H1 (cell line): ENCODE data around the gene TADA3. TPM values are rescaled to one million over a fixed set of nuclear protein-coding genes. Genes with fewer than 3 reads are reported as not detected.

Source experiments
- CTCF ChIA-PET: fragments of 300-600 bp; sonication (Branson Sonifier 250); formaldehyde crosslinking; loops from one replicate; lab custom pipeline; 2021; ENCODE audit not compliant: partially characterized antibody; lab: Charles Lee
- POLR2A ChIA-PET: fragments of 300-600 bp; sonication (Branson Sonifier 250); formaldehyde crosslinking; loops from one replicate; lab custom pipeline; 2021; ENCODE audit warnings: inconsistent platforms; ENCODE audit not compliant: partially characterized antibody; lab: Charles Lee
- DNase-seq, 2 experiments: peaks; one replicate each; pipeline versions ENCODE4 v3.0.0 to v3.0.0-alpha.2; 2010 to 2022; ENCODE audit warnings: low spot score in 2 of 2, low read depth in 1 of 2, mixed read lengths in 1 of 2
- FAIRE-seq: peaks from 2 replicates; lab custom pipeline; 2011; peaks lifted over from hg19 to GRCh38; lab: Jason Lieb, UNC
- H2AFZ ChIP-seq: 2 replicates; pipeline ENCODE4 v1.8.1; 2012; ENCODE audit warnings: low read length, inconsistent platforms
- H2AK5ac ChIP-seq: 2 replicates; pipeline ENCODE4 v1.6.1; 2013; ENCODE audit warnings: low read depth, low read length
- H2BK120ac ChIP-seq: replicated peaks from 2 replicates; pipeline ENCODE3; 2013; ENCODE audit warnings: low read depth, low read length, inconsistent platforms
- H2BK12ac ChIP-seq: 2 replicates; pipeline ENCODE4 v1.6.1; 2013; ENCODE audit warnings: low read depth, low read length
- H2BK15ac ChIP-seq: 2 replicates; pipeline ENCODE4 v1.6.1; 2013; ENCODE audit warnings: low read length
- H2BK20ac ChIP-seq: 2 replicates; pipeline ENCODE4 v1.6.1; 2013; ENCODE audit warnings: low read length
- H2BK5ac ChIP-seq: 2 replicates; pipeline ENCODE4 v1.6.1; 2013; ENCODE audit warnings: low read depth, low read length
- H3K14ac ChIP-seq: 2 replicates; pipeline ENCODE4 v1.6.1; 2013; ENCODE audit warnings: inconsistent platforms; ENCODE audit not compliant: insufficient read length
- H3K18ac ChIP-seq: 2 replicates; pipeline ENCODE4 v1.6.1; 2013; ENCODE audit warnings: low read length; ENCODE audit errors: extremely low read depth
- H3K23ac ChIP-seq: 2 replicates; pipeline ENCODE4 v1.6.1; 2013; ENCODE audit warnings: inconsistent platforms; ENCODE audit not compliant: insufficient read length
- H3K23me2 ChIP-seq: 2 replicates; pipeline ENCODE4 v1.6.1; 2013; ENCODE audit warnings: low read depth, low read length
- H3K27ac ChIP-seq: 2 replicates; pipeline ENCODE4 v1.6.1; 2011; ENCODE audit warnings: low read depth, low read length, inconsistent platforms
- H3K27me3 ChIP-seq, 4 experiments: replicated peaks in 1 of 4; 1 replicate in 1 of 4; 2 replicates in 3 of 4; pipeline versions ENCODE4 v1.6.1 to v1.8.1; 2011 to 2013; ENCODE audit warnings: low read length in 3 of 4, mild to moderate bottlenecking in 3 of 4, inconsistent platforms in 2 of 4, mixed read lengths in 2 of 4, moderate library complexity in 1 of 4; ENCODE audit not compliant: control insufficient read depth in 3 of 4, insufficient read depth in 3 of 4; ENCODE audit errors: extremely low read depth in 1 of 4
- H3K36me3 ChIP-seq, 4 experiments: 2 replicates each; pipeline versions ENCODE4 v1.6.1 to v1.8.1; 2011 to 2013; ENCODE audit warnings: mild to moderate bottlenecking in 4 of 4, low read length in 3 of 4, moderate library complexity in 2 of 4, control low read depth in 1 of 4, inconsistent platforms in 1 of 4; ENCODE audit not compliant: insufficient read depth in 4 of 4, control insufficient read depth in 2 of 4
- H3K4ac ChIP-seq: replicated peaks from 2 replicates; pipeline ENCODE3; 2013; ENCODE audit warnings: low read length, low read depth, mixed read lengths, inconsistent platforms; ENCODE audit not compliant: insufficient read length
- H3K4me1 ChIP-seq, 4 experiments: replicated peaks in 1 of 4; 1 replicate in 1 of 4; 2 replicates in 3 of 4; pipeline versions ENCODE4 v1.6.1 to v1.8.1; 2011 to 2013; ENCODE audit warnings: low read length in 3 of 4, inconsistent platforms in 2 of 4, mixed read lengths in 1 of 4; ENCODE audit not compliant: insufficient read depth in 4 of 4, control insufficient read depth in 3 of 4
- H3K4me2 ChIP-seq, 2 experiments: 2 replicates each; pipeline versions ENCODE4 v1.6.1 to v1.8.1; 2011 to 2013; ENCODE audit warnings: low read depth in 2 of 2, low read length in 2 of 2, control low read depth in 1 of 2, inconsistent platforms in 1 of 2, mild to moderate bottlenecking in 1 of 2; ENCODE audit not compliant: insufficient read depth in 1 of 2
- H3K4me3 ChIP-seq, 4 experiments: fragments of 200-600, 300-600 bp in 1 of 4; sonication (generic), shearing (Covaris generic), sonication (Bioruptor Twin) in 1 of 4; 2 replicates each; pipeline versions ENCODE4 v1.5.1 to v1.8.1; 2011 to 2016; ENCODE audit warnings: low read length in 4 of 4, low read depth in 3 of 4, control low read depth in 2 of 4, inconsistent platforms in 2 of 4, mild to moderate bottlenecking in 2 of 4, mixed read lengths in 1 of 4, moderate library complexity in 1 of 4; ENCODE audit not compliant: insufficient read depth in 2 of 4; ENCODE audit errors: extremely low read depth in 1 of 4
- H3K56ac ChIP-seq: replicated peaks from 2 replicates; pipeline ENCODE3; 2013; ENCODE audit warnings: low read depth, mild to moderate bottlenecking, mixed read lengths, low read length, inconsistent platforms; ENCODE audit not compliant: insufficient read length
- H3K79me1 ChIP-seq: 2 replicates; pipeline ENCODE4 v1.6.1; 2013; ENCODE audit warnings: low read depth, low read length, control low read depth
- H3K79me2 ChIP-seq, 2 experiments: 2 replicates each; pipeline versions ENCODE4 v1.6.1 to v1.8.1; 2012 to 2013; ENCODE audit warnings: low read length in 2 of 2, mild to moderate bottlenecking in 2 of 2, inconsistent platforms in 1 of 2; ENCODE audit not compliant: insufficient read depth in 2 of 2, control insufficient read depth in 1 of 2
- H3K9ac ChIP-seq, 4 experiments: replicated peaks in 1 of 4; 1 replicate in 1 of 4; 2 replicates in 3 of 4; pipeline versions ENCODE4 v1.6.1 to v1.8.1; 2011 to 2013; ENCODE audit warnings: low read depth in 3 of 4, low read length in 3 of 4, control low read depth in 2 of 4, mild to moderate bottlenecking in 2 of 4, moderate library complexity in 2 of 4, inconsistent platforms in 1 of 4; ENCODE audit errors: extremely low read depth in 1 of 4
- H3K9me3 ChIP-seq, 2 experiments: 2 replicates each; pipeline versions ENCODE4 v1.6.1 to v1.8.1; 2012 to 2013; ENCODE audit warnings: mild to moderate bottlenecking in 2 of 2, moderate library complexity in 2 of 2, control low read depth in 1 of 2, inconsistent platforms in 1 of 2, low read depth in 1 of 2, low read length in 1 of 2, mixed read lengths in 1 of 2; ENCODE audit not compliant: insufficient read depth in 2 of 2
- H4K20me1 ChIP-seq, 2 experiments: replicated peaks in 1 of 2; 2 replicates each; pipeline versions ENCODE3 to v1.8.1; 2011 to 2013; ENCODE audit warnings: inconsistent platforms in 2 of 2, low read length in 2 of 2, mild to moderate bottlenecking in 1 of 2; ENCODE audit not compliant: insufficient read depth in 2 of 2, control insufficient read depth in 1 of 2
- H4K5ac ChIP-seq: 2 replicates; pipeline ENCODE4 v1.6.1; 2013; ENCODE audit warnings: low read length, low read depth, mixed read lengths, inconsistent platforms; ENCODE audit not compliant: insufficient read length
- H4K8ac ChIP-seq: 2 replicates; pipeline ENCODE4 v1.8.0; 2013; ENCODE audit warnings: mild to moderate bottlenecking, moderate library complexity, low read length, inconsistent platforms; ENCODE audit not compliant: insufficient read depth; ENCODE audit errors: extremely low read depth
- H4K91ac ChIP-seq: replicated peaks from 2 replicates; pipeline ENCODE3; 2013; ENCODE audit warnings: low read length, mixed read lengths, inconsistent platforms; ENCODE audit not compliant: insufficient read length
- BCL11A ChIP-seq, 2 experiments: IDR thresholded peaks; one replicate each; pipeline ENCODE4 v1.6.1; 2011; ENCODE audit warnings: low read depth in 2 of 2, low read length in 2 of 2, mild to moderate bottlenecking in 2 of 2
- FOSL1 ChIP-seq: IDR thresholded peaks from 2 replicates; pipeline ENCODE4 v1.6.1; 2011; ENCODE audit warnings: mild to moderate bottlenecking, low read depth, low read length, moderate library complexity; ENCODE audit not compliant: insufficient read depth
- HDAC2 ChIP-seq, 2 experiments: fragments of 300-600 bp in 1 of 2; sonication (generic) in 1 of 2; IDR thresholded peaks; 2 replicates each; pipeline ENCODE4 v1.6.1; 2011 to 2012; ENCODE audit warnings: low read depth in 2 of 2, low read length in 2 of 2, mild to moderate bottlenecking in 2 of 2, moderate library complexity in 2 of 2, borderline replicate concordance in 1 of 2, inconsistent platforms in 1 of 2
- JUN ChIP-seq: IDR thresholded peaks from 2 replicates; pipeline ENCODE4 v1.6.1; 2011; ENCODE audit warnings: low read depth, mild to moderate bottlenecking, improper control_type of control experiment, low read length
- NRF1 ChIP-seq: IDR thresholded peaks from 2 replicates; pipeline ENCODE4 v1.6.1; 2011; ENCODE audit warnings: mild to moderate bottlenecking, low read depth, low read length, improper control_type of control experiment
- TBP ChIP-seq: IDR thresholded peaks from 2 replicates; pipeline ENCODE4 v1.6.1; 2011; ENCODE audit warnings: low read depth, low read length, improper control_type of control experiment
- WGBS, 2 experiments: shearing (Covaris generic) in 1 of 2; methylation state at CpG; one replicate each; pipeline versions ENCODE4 v1.1.6 to v1.1.7; 2013 to 2015; ENCODE audit warnings: low lambda C conversion rate in 2 of 2, mixed read lengths in 2 of 2, inconsistent platforms in 1 of 2, low coverage in 1 of 2, missing lambda C conversion rate in 1 of 2; ENCODE audit not compliant: insufficient replicate concordance in 2 of 2, insufficient coverage in 1 of 2, insufficient read length in 1 of 2; ENCODE audit errors: extremely low coverage in 1 of 2, missing lambda C conversion rate in 1 of 2; 5-methylcytosine and 5-hydroxymethylcytosine counted together
- polyA plus RNA-seq, 7 experiments: library from polyadenylated mRNA; depleted of rRNA in 3 of 7; stranded (reverse) in 5 of 7; unstranded in 2 of 7; fragments of >200 nt in 5 of 7; fragments of 200-250 nt in 2 of 7; gene quantifications; 1 replicate in 5 of 7; 2 replicates in 1 of 7; 4 replicates in 1 of 7; pipeline versions ENCODE4 v1.2.1 to v1.2.3, GENCODE V29; 2011 to 2013; ENCODE audit warnings: missing spikeins in 2 of 7, mixed read lengths in 2 of 7
- total RNA-seq: library from RNA; stranded (reverse); fragmentation: NEBNext Ultra II Directional; extraction: Animal tissue kit (Norgen Biotek cat#: 25700); gene quantifications from 2 replicates; pipeline ENCODE4 v1.2.1, GENCODE V29; 2021
- TF ChIP-seq, protein P1 (sequence below): IDR thresholded peaks from 2 replicates; pipeline ENCODE4 v1.6.1; 2012; ENCODE audit warnings: inconsistent platforms

TADA3 gene
- total and polyA plus RNA-seq, 2 of the 8 experiments (the other 6 are each of a cell fraction or from before 2014, with no cell fraction given), result 43.4 to 50.3 TPM

DNA sequence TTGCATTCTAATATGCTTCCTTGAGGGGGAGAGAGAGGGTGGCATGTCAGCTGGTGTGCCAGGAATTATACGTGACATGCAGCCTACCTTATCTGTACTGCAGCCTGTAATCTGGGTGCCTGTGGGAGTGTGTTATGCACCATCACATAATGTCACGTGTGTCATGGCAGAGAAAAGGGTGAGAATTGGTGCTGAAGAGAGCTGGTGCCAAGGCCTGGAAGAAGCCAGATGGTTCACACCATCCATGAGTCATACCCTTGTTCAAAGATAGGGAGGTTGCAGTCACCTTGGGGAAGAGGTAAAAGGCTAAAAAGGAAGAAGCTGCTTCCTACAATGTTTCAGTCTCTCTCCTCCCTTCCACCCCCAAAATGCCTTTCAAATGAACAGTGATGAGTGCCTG is 55.4 kb downstream of the TADA3 start:
- Histone ChIP-seq H2BK12ac (no peak overlapping the region), H3K18ac (no peak overlapping the region), H2AK5ac (no peak overlapping the region), H3K23me2 (peaks cover 3% of the 10 kb centered on the region; the same call in 1 of the 2 replicates), H3K27me3 (0 out of 7 replicates have a peak, but pooled peaks cover 0 to 2% (median 0%) of the 10 kb centered on the region in 4 experiments), H3K9me3 (no peaks in the 10 kb centered on the region), H3K14ac (no peak overlapping the region), H3K56ac (no peak overlapping the region), H3K9ac (no peak overlapping the region), H3K4ac (no peak overlapping the region), H3K36me3 (peaks cover 30 to 77% (median 59%) of the 10 kb centered on the region in 4 experiments; a peak in 7 of 8 replicates), H2BK5ac (no peak overlapping the region), H3K4me2 (no peak overlapping the region), H4K5ac (no peak overlapping the region), H3K23ac (no peak overlapping the region), H2AFZ (no peak overlapping the region), H2BK15ac (no peak overlapping the region), H4K20me1 (peaks cover 5 to 32% of the 10 kb centered on the region in 2 experiments), H3K4me3 (no peak overlapping the region), H3K4me1 (peaks cover 0 to 8% (median 6%) of the 10 kb centered on the region in 4 experiments; a peak in 6 of 7 replicates), H2BK120ac (no peak overlapping the region), H4K8ac (no peak overlapping the region), H3K79me2 (peaks cover 13 to 26% of the 10 kb centered on the region in 2 experiments), H3K27ac (no peak overlapping the region), H3K79me1 (peaks cover 27% of the 10 kb centered on the region), H2BK20ac (no peak overlapping the region), H4K91ac (no peak overlapping the region)
- WGBS, 2 experiments, result 80% methylated on average over 2 of the region's 2 CpGs; no CpG with 5 or more reads in 1 of the 2 experiments
- TF ChIP-seq BCL11A (IDR thresholded peaks at IDR 0.05; ENCODE audit: low read depth in 2 of 2, low read length in 2 of 2) (no peak), NRF1 (no peak), TBP (no peak), JUN (no peak), FOSL1 (no peak), HDAC2 (IDR thresholded peaks at IDR 0.05; ENCODE audit: borderline replicate concordance in 1 of 2, low read depth in 2 of 2, low read length in 2 of 2) (no peak)
- TF ChIP-seq, protein P1, sequence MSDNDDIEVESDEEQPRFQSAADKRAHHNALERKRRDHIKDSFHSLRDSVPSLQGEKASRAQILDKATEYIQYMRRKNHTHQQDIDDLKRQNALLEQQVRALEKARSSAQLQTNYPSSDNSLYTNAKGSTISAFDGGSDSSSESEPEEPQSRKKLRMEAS, result no peak
- DNase-seq, result no peak
- CTCF ChIA-PET, result interaction anchor here (0.7 to 3.7 kb wide), 7 partner anchors 8 to 279 kb away, joined by 3 to 20 read pairs (median 3); no protein-coding TSS in a partner anchor
- FAIRE-seq, result no peak
- POLR2A ChIA-PET, result interaction anchor here (1.0 to 3.0 kb wide), 3 partner anchors 9 to 13 kb away, joined by 5 to 18 read pairs (median 6); partner anchors contain the start of gene OGG1
